Cardiac muscle cell (in vitro differentiated cells and primary cell): ENCODE data around the gene PLA2G2A. TPM values are rescaled to one million over a fixed set of nuclear protein-coding genes. Genes with fewer than 3 reads are reported as not detected.

Experiments used
- DNase-seq, 2 donors: peaks; one replicate each; pipeline versions ENCODE4 v3.0.0 to v3.0.0-alpha.2; 2010 to 2017; ENCODE audit warnings: low read depth in 1 of 2, low spot score in 1 of 2
- H3K27ac ChIP-seq: fragments of 200-600 bp; sonication (generic); 2 replicates; pipeline ENCODE4 v1.5.1; 2016
- H3K27me3 ChIP-seq: fragments of 200-600 bp; sonication (generic); 2 replicates; pipeline ENCODE4 v1.6.0; 2016; ENCODE audit warnings: control low read depth
- H3K36me3 ChIP-seq: fragments of 200-600 bp; sonication (generic); 2 replicates; pipeline ENCODE4 v1.5.1; 2016; ENCODE audit warnings: control low read depth
- H3K4me1 ChIP-seq: fragments of 200-600 bp; sonication (generic); 2 replicates; pipeline ENCODE4 v1.8.1; 2017; ENCODE audit warnings: low read depth, mild to moderate bottlenecking, mixed run types
- H3K4me3 ChIP-seq: fragments of 200-600 bp; sonication (generic); 2 replicates; pipeline ENCODE4 v1.5.1; 2016; ENCODE audit warnings: mild to moderate bottlenecking
- H3K9me3 ChIP-seq: fragments of 200-600 bp; sonication (generic); 2 replicates; pipeline ENCODE4 v1.5.1; 2017; ENCODE audit warnings: low read depth, mild to moderate bottlenecking, control low read depth
- CTCF ChIP-seq: IDR thresholded peaks from 2 replicates; pipeline ENCODE4 v1.5.1; 2012; ENCODE audit warnings: low read depth, mild to moderate bottlenecking, low read length
- polyA plus RNA-seq: library from polyadenylated mRNA; unstranded; fragments of >200 nt; fragmentation: Nextera tagmentation; extraction: Ambion mirVana; gene quantifications from 2 replicates; pipeline ENCODE4 v1.2.1, GENCODE V29; 2016
- total RNA-seq: library from RNA; depleted of rRNA; stranded (reverse); fragments of >200 nt; gene quantifications from 2 replicates; pipeline ENCODE4 v1.2.3, GENCODE V29; 2016

The PLA2G2A gene
- total and polyA plus RNA-seq, 2 experiments from 2014 or later = 1.5 TPM; not detected in 1

GRCh38 chr1:19971664-19972063 lies 7.8 kb downstream of the PLA2G2A start:
- Histone ChIP-seq H3K4me1 (no peaks in the 10 kb centered on the region), H3K9me3 (no peaks in the 10 kb centered on the region)

GRCh38 chr1:19969898-19970660 lies 9.3 kb downstream of the PLA2G2A start:
- Histone ChIP-seq H3K4me1 (no peaks in the 10 kb centered on the region), H3K4me3 (no peak overlapping the region), H3K27ac (no peak overlapping the region), H3K9me3 (no peaks in the 10 kb centered on the region), H3K27me3 (peaks cover 4% of the 10 kb centered on the region), H3K36me3 (no peaks in the 10 kb centered on the region)
- peak in 1 of 2 donors; percentile 42 for DNase-seq
- no peak for TF ChIP-seq CTCF

More at GRCh38 chr1:19971664-19972063, 7.8 kb downstream of the PLA2G2A start:
- Histone ChIP-seq H3K36me3 (no peaks in the 10 kb centered on the region), H3K27ac (no peak overlapping the region), H3K4me3 (no peak overlapping the region), H3K27me3 (peaks cover 4% of the 10 kb centered on the region)
- TF ChIP-seq CTCF = no peak
- no peak for DNase-seq

- peaks cover 4% of the 10 kb centered on the region for H3K27me3 ChIP-seq
- TF ChIP-seq CTCF = no peak
- H3K4me1 ChIP-seq = no peaks in the 10 kb centered on the region
- H3K9me3 ChIP-seq = no peaks in the 10 kb centered on the region
- no peak for DNase-seq
- no peak overlapping the region for H3K4me3 ChIP-seq
- H3K36me3 ChIP-seq = no peaks in the 10 kb centered on the region
- H3K27ac ChIP-seq = no peak overlapping the region
Measured at GRCh38 chr1:19967808-19968207, 11.6 kb downstream of the PLA2G2A start.

GRCh38 chr1:19964542-19964941 lies 14.9 kb downstream of the PLA2G2A start:
- peaks cover 4% of the 10 kb centered on the region for H3K27me3 ChIP-seq
- no peaks in the 10 kb centered on the region for H3K36me3 ChIP-seq
- no peaks in the 10 kb centered on the region for H3K9me3 ChIP-seq
- no peak overlapping the region for H3K4me3 ChIP-seq
- no peak for TF ChIP-seq CTCF
- H3K27ac ChIP-seq = no peak overlapping the region
- DNase-seq = no peak
- H3K4me1 ChIP-seq = no peaks in the 10 kb centered on the region

- Histone ChIP-seq H3K4me3 (no peak overlapping the region), H3K36me3 (no peaks in the 10 kb centered on the region), H3K9me3 (no peaks in the 10 kb centered on the region), H3K4me1 (no peaks in the 10 kb centered on the region), H3K27ac (no peak overlapping the region), H3K27me3 (peaks cover 4% of the 10 kb centered on the region)
- no peak for DNase-seq
- TF ChIP-seq CTCF = no peak
Measured at GRCh38 chr1:19963636-19964035, 15.8 kb downstream of the PLA2G2A start.
